Suprapubic skin (tissue), 4 donors: ENCODE data around the gene POMT2.

ENCODE experiments used
- EP300 ChIP-seq: sonication (generic); formaldehyde crosslinking; IDR thresholded peaks from one replicate; pipeline ENCODE4 v1.6.1; 2017; ENCODE audit warnings: antibody characterized with exemption
- POLR2AphosphoS5 ChIP-seq, 3 donors: sonication (generic); formaldehyde crosslinking; IDR thresholded peaks; one replicate each; pipeline ENCODE4 v1.6.1; 2017; ENCODE audit warnings: antibody characterized with exemption in 3 of 3
- TF ChIP-seq, protein P1 (sequence below), 2 donors: fragments of 200-600 bp in 1 of 2; fragments of 450-650 bp in 1 of 2; sonication (generic) in 1 of 2; IDR thresholded peaks; one replicate each; pipeline ENCODE4 v1.5.1; 2016 to 2019; ENCODE audit warnings: antibody characterized with exemption in 2 of 2, mild to moderate bottlenecking in 1 of 2, moderate library complexity in 1 of 2

DNA sequence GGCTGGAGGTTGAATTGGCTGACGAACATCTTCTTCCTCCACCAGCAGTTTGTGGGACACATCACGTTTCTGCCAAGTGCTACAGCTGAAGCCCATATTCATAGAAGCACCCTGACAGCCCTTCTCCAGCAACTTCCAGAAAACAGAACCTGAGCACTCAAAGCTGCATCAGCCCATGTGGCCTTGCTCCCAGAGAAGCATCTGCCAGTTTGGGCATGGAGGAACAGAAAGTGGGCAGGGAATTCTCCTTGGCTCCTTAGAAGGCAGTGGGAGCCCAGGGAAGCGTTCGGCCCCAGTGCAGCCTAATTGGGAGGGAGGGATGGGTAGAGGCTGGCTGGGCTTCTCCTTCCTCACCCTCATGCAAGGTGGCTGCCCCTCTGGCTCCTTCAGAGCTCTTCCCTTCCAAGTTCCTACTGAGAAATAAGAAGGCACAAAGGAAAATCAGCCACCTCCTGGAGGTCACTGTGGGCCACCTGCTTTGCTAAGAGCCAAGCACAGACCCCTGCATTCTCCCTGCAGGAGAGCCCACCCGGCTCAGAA is 45.6 kb downstream of the POMT2 start:
- TF ChIP-seq EP300 (no peak), POLR2AphosphoS5 (IDR thresholded peaks at IDR 0.05) (no peak)
- TF ChIP-seq, protein P1, sequence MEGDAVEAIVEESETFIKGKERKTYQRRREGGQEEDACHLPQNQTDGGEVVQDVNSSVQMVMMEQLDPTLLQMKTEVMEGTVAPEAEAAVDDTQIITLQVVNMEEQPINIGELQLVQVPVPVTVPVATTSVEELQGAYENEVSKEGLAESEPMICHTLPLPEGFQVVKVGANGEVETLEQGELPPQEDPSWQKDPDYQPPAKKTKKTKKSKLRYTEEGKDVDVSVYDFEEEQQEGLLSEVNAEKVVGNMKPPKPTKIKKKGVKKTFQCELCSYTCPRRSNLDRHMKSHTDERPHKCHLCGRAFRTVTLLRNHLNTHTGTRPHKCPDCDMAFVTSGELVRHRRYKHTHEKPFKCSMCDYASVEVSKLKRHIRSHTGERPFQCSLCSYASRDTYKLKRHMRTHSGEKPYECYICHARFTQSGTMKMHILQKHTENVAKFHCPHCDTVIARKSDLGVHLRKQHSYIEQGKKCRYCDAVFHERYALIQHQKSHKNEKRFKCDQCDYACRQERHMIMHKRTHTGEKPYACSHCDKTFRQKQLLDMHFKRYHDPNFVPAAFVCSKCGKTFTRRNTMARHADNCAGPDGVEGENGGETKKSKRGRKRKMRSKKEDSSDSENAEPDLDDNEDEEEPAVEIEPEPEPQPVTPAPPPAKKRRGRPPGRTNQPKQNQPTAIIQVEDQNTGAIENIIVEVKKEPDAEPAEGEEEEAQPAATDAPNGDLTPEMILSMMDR (IDR thresholded peaks at IDR 0.05), result no peak
